IPS-15b (cell line): ENCODE measurements around the gene OLFML1.

Experiments used
- H3K27me3 ChIP-seq: one replicate; pipeline ENCODE4 v1.6.1; 2013; ENCODE audit warnings: low read length; ENCODE audit not compliant: control insufficient read depth, insufficient read depth
- H3K36me3 ChIP-seq: one replicate; pipeline ENCODE4 v1.6.1; 2013; ENCODE audit warnings: low read length; ENCODE audit not compliant: control insufficient read depth, insufficient read depth
- H3K4me1 ChIP-seq: one replicate; pipeline ENCODE4 v1.6.1; 2013; ENCODE audit warnings: mild to moderate bottlenecking, low read length; ENCODE audit not compliant: control insufficient read depth, insufficient read depth
- H3K4me3 ChIP-seq: one replicate; pipeline ENCODE4 v1.5.1; 2013; ENCODE audit warnings: low read depth, low read length
- H3K9ac ChIP-seq: one replicate; pipeline ENCODE4 v1.6.1; 2013; ENCODE audit warnings: low read depth, mild to moderate bottlenecking, low read length
- H3K9me3 ChIP-seq: one replicate; pipeline ENCODE4 v1.6.1; 2013; ENCODE audit warnings: mild to moderate bottlenecking, low read length; ENCODE audit not compliant: control insufficient read depth, insufficient read depth

The OLFML1 gene

DNA sequence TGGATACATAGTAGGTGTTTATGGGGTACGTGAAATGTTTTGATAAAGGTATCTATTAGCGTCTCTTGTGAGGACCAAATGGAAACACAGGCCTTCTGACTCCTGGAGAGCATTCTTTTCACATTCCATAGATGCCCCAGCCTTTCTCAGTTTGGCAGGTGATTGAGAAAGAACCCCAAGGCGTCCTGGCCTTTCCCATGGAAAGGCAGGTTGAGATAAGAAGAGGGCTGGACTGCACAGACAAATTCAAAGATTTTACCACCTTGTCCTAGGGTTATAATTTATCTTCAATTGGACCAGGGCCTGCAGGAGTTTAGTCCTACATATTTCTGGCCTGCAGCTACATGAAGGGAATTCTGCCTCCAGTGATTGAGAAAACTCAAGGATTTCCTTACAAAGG is 661 bp upstream of the OLFML1 start:
- no peaks in the 10 kb centered on the region for H3K27me3 ChIP-seq

DNA sequence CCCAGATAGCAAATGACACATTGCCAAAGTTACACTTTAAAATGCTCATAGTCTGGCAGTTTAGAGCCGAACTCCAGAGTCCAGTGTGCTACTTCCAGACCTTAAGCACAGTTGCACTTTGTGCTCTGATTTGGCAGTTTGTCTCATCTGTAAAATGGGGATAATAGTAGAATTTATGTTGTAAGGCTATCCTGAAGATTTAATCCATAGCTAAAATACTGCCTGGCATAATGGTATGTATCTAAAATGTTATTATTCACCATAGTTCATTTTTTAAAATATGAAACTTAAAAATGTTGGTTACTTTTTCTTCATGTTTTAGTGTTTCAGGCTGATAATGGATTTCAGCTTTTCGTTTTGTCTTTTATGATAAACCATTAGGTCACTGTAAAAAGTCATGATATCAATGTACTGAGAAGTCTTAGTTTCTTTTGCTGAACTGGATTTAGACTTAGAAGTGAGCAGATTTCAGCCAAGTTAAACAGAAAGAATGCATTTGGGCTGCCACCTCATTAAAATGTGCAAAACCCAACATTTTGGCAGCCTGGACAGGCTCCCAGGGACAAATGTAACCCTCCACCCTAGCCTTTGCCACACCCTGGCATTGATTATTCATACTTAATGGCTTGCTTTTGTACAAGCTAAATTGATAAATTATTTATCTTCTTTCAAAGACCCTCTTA is 933 bp downstream of the OLFML1 start:
- Histone ChIP-seq H3K27me3 (no peaks in the 10 kb centered on the region), H3K4me3 (no peak overlapping the region), H3K9ac (no peak overlapping the region), H3K36me3 (no peaks in the 10 kb centered on the region), H3K4me1 (no peaks in the 10 kb centered on the region), H3K9me3 (no peaks in the 10 kb centered on the region)

More for the DNA sequence above, 661 bp upstream of the OLFML1 start:
- no peaks in the 10 kb centered on the region for H3K4me1 ChIP-seq
- H3K9me3 ChIP-seq: no peaks in the 10 kb centered on the region
- no peak overlapping the region for H3K9ac ChIP-seq
- no peak overlapping the region for H3K4me3 ChIP-seq
- no peaks in the 10 kb centered on the region for H3K36me3 ChIP-seq

DNA sequence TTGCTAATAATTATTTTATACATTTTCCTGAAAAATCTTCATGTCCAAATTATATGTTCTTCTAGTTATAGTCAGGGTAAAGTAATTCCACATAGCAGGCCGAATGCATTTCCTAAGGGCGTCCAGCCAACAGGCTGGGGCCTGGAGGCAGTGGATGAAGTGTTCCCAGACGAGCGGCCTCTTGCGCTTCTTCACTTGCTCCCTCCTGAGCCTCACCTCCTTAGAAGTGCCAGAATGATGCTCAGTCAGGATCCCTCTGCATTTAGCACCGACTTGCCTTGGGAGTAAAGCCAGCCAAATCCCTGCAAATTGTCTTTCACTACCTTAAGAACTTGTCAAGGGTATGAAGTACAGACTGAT is 1.5 kb downstream of the OLFML1 start:
- Histone ChIP-seq H3K27me3 (no peaks in the 10 kb centered on the region), H3K4me1 (no peaks in the 10 kb centered on the region), H3K36me3 (no peaks in the 10 kb centered on the region), H3K9me3 (no peaks in the 10 kb centered on the region), H3K9ac (no peak overlapping the region), H3K4me3 (no peak overlapping the region)

DNA sequence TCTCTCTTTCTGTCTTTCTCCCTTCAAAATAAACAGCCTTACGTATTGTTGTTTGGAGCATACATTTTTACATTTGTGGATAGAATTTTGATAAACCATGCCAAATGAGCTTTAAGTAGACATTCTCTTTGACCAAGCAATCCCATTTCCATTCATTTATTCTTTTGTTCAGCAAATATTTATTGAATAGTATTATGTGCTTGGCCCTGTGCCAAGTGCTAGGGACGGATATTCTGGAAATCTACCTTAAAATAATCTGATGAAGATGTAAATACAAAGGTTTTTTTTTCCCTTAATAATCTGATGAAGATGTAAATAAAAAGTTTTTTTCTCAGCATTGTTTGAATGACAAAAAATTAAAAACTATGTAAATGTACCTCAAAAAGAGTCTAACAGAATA is 2.1 kb downstream of the OLFML1 start:
- Histone ChIP-seq H3K9me3 (no peaks in the 10 kb centered on the region), H3K4me1 (no peaks in the 10 kb centered on the region), H3K9ac (no peak overlapping the region), H3K27me3 (no peaks in the 10 kb centered on the region), H3K36me3 (no peaks in the 10 kb centered on the region), H3K4me3 (no peak overlapping the region)

DNA sequence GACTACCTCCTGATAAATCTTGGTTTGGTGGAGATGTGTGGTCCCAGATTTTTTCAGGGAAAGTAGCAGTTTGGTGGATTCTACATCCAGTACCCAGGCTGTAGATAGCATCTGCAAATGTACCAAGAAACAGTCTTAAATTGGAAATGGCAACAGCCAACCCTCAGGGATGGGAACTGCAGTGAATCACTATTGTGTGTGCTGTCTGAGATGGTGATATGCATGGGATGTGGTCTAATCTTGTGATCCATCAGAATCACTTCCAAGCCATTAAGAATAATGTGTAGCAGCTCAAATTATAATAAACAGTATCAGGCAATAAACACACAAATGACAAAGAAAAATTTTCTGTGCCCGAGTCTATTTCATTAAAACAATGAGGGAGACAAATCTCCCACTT is 3.4 kb downstream of the OLFML1 start:
- no peaks in the 10 kb centered on the region for H3K9me3 ChIP-seq
- H3K9ac ChIP-seq: no peak overlapping the region
- no peaks in the 10 kb centered on the region for H3K27me3 ChIP-seq
- no peaks in the 10 kb centered on the region for H3K36me3 ChIP-seq
- no peaks in the 10 kb centered on the region for H3K4me1 ChIP-seq
- no peak overlapping the region for H3K4me3 ChIP-seq

DNA sequence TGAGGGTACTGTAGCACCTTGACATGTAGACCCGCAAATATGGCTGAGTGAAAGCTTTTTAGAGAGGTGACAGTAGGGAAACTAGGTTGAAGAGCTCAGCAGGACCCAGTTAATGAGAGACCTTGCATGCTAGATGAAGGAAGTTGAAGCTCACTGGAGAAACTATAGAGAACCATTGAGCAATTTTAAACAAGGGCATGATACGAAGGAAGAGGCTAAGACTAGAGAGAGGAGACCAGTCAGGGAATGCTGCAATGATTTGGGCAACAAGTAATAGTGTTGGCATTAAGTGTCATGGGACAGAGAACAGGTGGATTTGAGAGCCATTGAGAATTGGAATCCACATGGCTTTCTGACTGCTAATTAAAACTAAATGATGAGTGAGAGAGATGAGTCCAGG is 4.1 kb downstream of the OLFML1 start:
- Histone ChIP-seq H3K36me3 (no peaks in the 10 kb centered on the region), H3K27me3 (no peaks in the 10 kb centered on the region), H3K4me3 (no peak overlapping the region), H3K9ac (no peak overlapping the region), H3K4me1 (no peaks in the 10 kb centered on the region), H3K9me3 (no peaks in the 10 kb centered on the region)

DNA sequence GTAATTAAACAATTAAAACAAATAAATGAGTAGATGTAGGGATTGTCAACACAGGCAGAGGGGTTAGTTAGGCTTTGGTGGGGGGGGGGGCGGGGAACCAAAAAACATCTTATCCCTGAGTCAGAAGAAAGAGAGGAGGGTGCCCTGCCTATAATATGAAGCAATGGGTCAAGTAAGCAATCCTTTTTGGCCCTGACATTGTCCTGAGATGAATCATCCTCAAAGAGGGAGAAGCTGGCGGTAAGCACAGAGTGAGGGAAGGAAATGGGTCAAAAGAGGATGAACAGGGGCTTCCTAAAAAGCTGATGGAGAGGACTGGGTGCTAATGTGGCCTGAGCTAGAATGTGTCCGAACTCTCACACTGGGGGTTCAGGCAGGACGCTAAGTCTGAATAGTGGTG is 4.7 kb downstream of the OLFML1 start:
- Histone ChIP-seq H3K27me3 (no peaks in the 10 kb centered on the region), H3K9me3 (no peaks in the 10 kb centered on the region)

DNA sequence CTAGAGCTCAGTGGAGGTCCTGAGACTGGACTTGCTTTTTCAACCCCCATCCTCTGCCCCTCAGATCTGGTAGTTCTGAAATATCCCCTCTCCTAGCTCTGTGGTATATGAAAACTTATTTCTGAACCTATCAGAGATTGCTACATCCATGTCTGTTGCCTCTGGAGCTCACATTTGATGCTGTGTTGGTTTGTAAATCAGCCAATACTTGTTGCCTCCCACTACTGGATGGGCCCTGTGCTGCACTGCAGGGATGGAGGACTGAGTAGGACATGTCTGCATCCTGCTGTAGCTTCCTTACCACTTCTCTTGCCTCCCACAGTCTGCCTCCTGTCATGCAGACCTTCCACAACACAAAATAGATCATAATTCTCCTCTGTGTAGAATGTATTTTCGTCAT is 5.2 kb downstream of the OLFML1 start:
- Histone ChIP-seq H3K4me3 (no peak overlapping the region), H3K36me3 (no peaks in the 10 kb centered on the region), H3K9me3 (no peaks in the 10 kb centered on the region), H3K27me3 (no peaks in the 10 kb centered on the region), H3K9ac (no peak overlapping the region), H3K4me1 (no peaks in the 10 kb centered on the region)

More for the DNA sequence above, 4.7 kb downstream of the OLFML1 start:
- H3K4me1 ChIP-seq: no peaks in the 10 kb centered on the region
- H3K36me3 ChIP-seq: no peaks in the 10 kb centered on the region
- H3K9ac ChIP-seq: no peak overlapping the region
- no peak overlapping the region for H3K4me3 ChIP-seq

DNA sequence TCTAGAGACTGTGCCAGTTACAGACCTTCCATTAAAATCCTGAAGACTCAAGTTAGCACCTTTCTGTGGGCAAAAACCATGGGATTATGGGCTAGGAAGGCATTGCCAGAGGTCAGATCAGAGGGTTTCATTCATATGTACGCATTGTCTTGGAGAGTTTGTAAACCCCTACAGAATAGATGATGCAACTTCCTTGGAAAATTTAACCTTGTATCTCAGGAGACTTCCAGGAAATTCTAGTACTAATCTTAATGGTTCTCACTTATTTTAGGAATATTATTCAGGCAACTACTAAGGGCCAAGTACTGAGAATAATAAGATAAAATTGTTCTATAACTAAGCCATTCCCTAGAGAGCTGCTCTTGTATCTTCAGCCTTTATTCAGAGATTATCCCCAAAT is 6.9 kb downstream of the OLFML1 start:
- Histone ChIP-seq H3K27me3 (no peaks in the 10 kb centered on the region), H3K9ac (no peak overlapping the region), H3K4me3 (no peak overlapping the region), H3K36me3 (no peaks in the 10 kb centered on the region), H3K9me3 (no peaks in the 10 kb centered on the region), H3K4me1 (no peaks in the 10 kb centered on the region)

DNA sequence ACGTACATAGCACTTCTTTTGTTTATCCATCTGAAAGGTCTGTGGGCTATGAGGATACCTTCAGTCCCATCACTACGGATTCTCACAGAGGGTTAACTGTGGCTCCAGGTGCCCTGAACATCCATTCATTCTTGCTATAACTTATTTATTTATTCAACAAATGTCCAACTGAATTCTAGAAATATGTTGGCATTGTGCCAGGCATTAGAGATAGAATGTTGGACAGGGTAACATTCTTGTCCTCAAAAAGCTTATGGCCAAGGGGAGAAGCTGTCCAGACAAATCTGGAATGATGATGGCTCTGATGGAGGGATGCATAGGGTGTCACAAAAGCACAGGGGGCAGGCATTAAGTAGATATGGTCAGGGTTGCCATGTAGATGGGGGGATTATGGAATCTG is 8.4 kb downstream of the OLFML1 start:
- Histone ChIP-seq H3K9me3 (no peaks in the 10 kb centered on the region), H3K27me3 (no peaks in the 10 kb centered on the region), H3K4me3 (no peak overlapping the region), H3K9ac (no peak overlapping the region), H3K4me1 (peaks cover 2% of the 10 kb centered on the region), H3K36me3 (no peaks in the 10 kb centered on the region)

DNA sequence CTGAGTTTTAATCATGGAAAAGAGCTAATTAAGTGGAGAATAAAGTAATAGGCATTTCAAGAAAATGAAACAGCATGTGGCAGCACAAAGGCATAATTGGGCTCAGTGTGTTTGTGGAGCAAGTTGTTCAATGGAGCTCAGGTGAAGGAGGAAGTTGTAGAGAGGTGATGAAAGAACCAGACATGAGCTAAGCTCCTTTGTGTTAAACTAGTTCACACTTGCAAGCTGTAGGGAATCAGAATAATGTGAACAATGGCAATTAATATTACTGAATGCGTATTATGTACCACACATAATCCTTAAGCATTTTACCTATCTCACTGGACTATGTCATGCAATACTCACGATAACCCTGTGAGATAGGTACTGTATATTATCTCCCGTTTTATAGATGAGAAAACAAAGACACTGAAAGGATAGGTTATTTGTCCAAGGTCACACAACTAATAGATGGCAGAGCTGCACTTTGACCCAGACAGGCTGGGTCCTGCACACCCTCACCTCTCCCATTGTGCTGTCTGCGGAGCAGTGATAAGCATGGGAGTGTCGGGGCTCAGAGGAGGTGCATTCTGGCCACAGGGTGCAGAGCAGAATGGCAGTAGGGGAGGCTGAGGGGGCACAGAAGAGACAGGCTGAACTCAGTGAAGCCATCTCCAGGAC is 8.9 kb downstream of the OLFML1 start:
- Histone ChIP-seq H3K27me3 (no peaks in the 10 kb centered on the region), H3K36me3 (no peaks in the 10 kb centered on the region), H3K9me3 (no peaks in the 10 kb centered on the region), H3K9ac (no peak overlapping the region), H3K4me3 (no peak overlapping the region), H3K4me1 (peaks cover 7% of the 10 kb centered on the region)

DNA sequence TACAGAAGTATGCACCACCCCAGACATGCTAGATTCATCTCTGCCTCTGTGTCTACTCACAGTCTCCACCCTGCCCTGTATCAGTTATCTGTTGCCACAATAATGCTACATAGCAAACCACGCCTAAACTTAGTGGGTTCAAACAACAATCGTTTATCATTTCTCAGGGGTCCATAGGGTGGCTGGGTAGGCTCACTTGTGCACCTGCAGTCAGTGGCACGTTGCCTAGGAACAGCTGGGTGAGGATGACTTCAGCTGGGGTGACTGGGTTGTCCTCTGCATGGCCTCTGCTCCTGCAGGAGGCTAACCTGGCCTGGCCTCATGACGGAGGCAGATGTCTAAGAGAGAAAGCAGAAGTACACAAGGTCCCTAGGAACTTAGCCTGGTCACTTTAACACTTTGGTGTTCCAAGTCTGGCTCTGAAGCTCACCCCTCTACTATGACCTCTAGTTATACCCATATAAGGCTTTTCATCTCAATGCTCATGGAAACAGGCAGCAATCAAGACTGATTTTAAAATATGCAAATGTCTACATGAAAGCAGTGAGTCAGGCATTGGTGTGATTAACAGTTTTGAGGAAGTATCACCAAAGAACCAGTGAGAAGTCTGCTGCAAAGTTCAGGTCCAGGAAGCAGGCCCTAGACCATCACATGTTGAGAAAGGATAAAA is 10.7 kb downstream of the OLFML1 start:
- Histone ChIP-seq H3K36me3 (no peaks in the 10 kb centered on the region), H3K27me3 (no peaks in the 10 kb centered on the region), H3K9ac (no peak overlapping the region), H3K4me3 (no peak overlapping the region), H3K4me1 (peaks cover 8% of the 10 kb centered on the region), H3K9me3 (no peaks in the 10 kb centered on the region)
